HG02642 (cell line): Measurements from ENCODE around the gene PKN1.

Experiments used
- ATAC-seq: cut with Tn5 transposase; IDR thresholded peaks from one replicate; pipeline ENCODE4 v1.9.1; 2021; ENCODE audit warnings: mild to moderate bottlenecking; ENCODE audit not compliant: unreplicated experiment, poor library complexity

PKN1 gene

GRCh38 chr19:14425696-14426138, 7.4 kb upstream of the PKN1 start:
- no peak for ATAC-seq

- ATAC-seq, result no peak
Measured at GRCh38 chr19:14427461-14427860, 5.6 kb upstream of the PKN1 start.

GRCh38 chr19:14428882-14429416, 4.2 kb upstream of the PKN1 start:
- ATAC-seq, result no peak

GRCh38 chr19:14430712-14431111, 2.4 kb upstream of the PKN1 start:
- no peak for ATAC-seq

GRCh38 chr19:14433554-14434501, 722 bp downstream of the PKN1 start:
- ATAC-seq, result peak; percentile 26

GRCh38 chr19:14434543-14435319, 1.6 kb downstream of the PKN1 start:
- ATAC-seq, result no peak

- no peak for ATAC-seq
Measured at GRCh38 chr19:14435320-14436050, 2.4 kb downstream of the PKN1 start.

GRCh38 chr19:14437578-14438140, 4.6 kb downstream of the PKN1 start:
- no peak for ATAC-seq

GRCh38 chr19:14439014-14439413, 5.9 kb downstream of the PKN1 start:
- ATAC-seq, result no peak

- peak; percentile 92 for ATAC-seq
Measured at GRCh38 chr19:14440049-14440448, 6.9 kb downstream of the PKN1 start.

- ATAC-seq, result no peak
Measured at GRCh38 chr19:14441041-14441938, 8.2 kb downstream of the PKN1 start.

- ATAC-seq, result no peak
Measured at GRCh38 chr19:14442891-14443631, 10.0 kb downstream of the PKN1 start.

- no peak for ATAC-seq
Measured at GRCh38 chr19:14443632-14444216, 10.6 kb downstream of the PKN1 start.

GRCh38 chr19:14446336-14447036, 13.4 kb downstream of the PKN1 start:
- ATAC-seq, result no peak

GRCh38 chr19:14449321-14449720, 16.2 kb downstream of the PKN1 start:
- no peak for ATAC-seq

GRCh38 chr19:14450168-14450874, 17.2 kb downstream of the PKN1 start:
- ATAC-seq, result no peak

- no peak for ATAC-seq
Measured at GRCh38 chr19:14450876-14451275, 17.8 kb downstream of the PKN1 start.
